IgD-negative memory B cell (primary cell): ENCODE measurements around the gene MRPL4. TPM values are rescaled to one million over a fixed set of nuclear protein-coding genes. Genes with fewer than 3 reads are reported as not detected.

Source experiments
- H3K27ac Mint-ChIP-seq, 3 donors: one replicate each; pipeline ENCODE4 v1.8.0; 2020 to 2022; ENCODE audit warnings: mild to moderate bottlenecking in 3 of 3, mixed read lengths in 3 of 3, moderate library complexity in 1 of 3
- H3K27me3 Mint-ChIP-seq: one replicate; pipeline ENCODE4 v1.8.0; 2021; ENCODE audit warnings: mixed read lengths
- H3K36me3 Mint-ChIP-seq: one replicate; pipeline ENCODE4 v1.8.0; 2020; ENCODE audit warnings: mild to moderate bottlenecking, mixed read lengths
- H3K4me1 Mint-ChIP-seq, 3 donors: one replicate each; pipeline ENCODE4 v1.8.0; 2020 to 2022; ENCODE audit warnings: mixed read lengths in 3 of 3, mild to moderate bottlenecking in 1 of 3
- H3K4me3 Mint-ChIP-seq, 4 donors: one replicate each; pipeline ENCODE4 v1.8.0; 2020 to 2022; ENCODE audit warnings: mild to moderate bottlenecking in 4 of 4, mixed read lengths in 4 of 4, moderate library complexity in 3 of 4
- H3K9me3 Mint-ChIP-seq, 3 donors: one replicate each; pipeline ENCODE4 v1.8.0; 2020 to 2021; ENCODE audit warnings: mixed read lengths in 3 of 3, mild to moderate bottlenecking in 1 of 3
- polyA plus RNA-seq: library from polyadenylated mRNA; unstranded; fragments of 300-500 nt; fragmentation: Illumina TruSeq; gene quantifications from one replicate; pipeline ENCODE4 v1.2.3, GENCODE V29; 2021

MRPL4 gene
- polyA plus RNA-seq = 48.8 TPM

DNA sequence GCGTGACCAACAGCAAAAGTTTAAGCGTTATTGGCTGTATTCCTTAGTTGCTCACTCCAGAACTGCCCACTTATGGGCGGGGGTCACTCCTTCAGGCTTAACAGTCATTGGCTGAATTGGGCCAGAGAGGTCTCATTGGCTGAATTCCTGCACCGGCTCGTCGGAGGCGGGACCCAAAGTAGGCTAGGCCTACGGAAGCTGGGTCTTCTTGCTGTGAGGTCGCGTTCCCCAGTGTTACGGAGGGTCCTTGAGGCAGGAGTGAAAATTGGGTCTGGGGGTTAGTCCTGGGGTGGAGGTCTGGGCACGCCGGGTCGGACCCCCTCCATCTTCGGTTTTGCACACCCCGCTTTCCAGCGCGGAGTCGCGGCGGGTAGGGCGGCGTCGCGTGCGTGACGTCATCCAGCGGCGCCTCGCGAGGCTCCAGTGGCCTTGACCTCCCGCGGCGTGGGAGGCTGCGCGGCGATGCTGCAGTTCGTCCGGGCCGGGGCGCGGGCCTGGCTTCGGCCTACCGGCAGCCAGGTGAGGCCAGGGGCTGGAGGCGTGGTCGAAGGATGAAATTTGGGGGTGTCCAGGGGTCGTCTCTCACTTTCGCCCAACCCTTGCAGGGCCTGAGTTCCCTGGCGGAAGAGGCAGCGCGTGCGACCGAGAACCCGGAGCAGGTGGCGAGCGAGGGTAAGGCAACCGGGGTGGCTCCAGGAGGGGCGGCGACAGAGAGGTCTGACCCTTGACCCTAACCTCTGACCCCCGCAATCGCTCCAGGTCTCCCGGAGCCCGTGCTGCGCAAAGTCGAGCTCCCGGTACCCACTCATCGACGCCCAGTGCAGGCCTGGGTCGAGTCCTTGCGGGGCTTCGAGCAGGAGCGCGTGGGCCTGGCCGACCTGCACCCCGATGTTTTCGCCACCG lies at the start of gene MRPL4:
MRPL4 (plus strand) TSS at position 423 of the 903 bp plus-strand sequence; CDS start at position 463, 40 bp downstream.
- H3K4me3 Mint-ChIP-seq = peak within 1 kb of the TSS; percentile 89 to 100 (median 99)
- peak within 1 kb of the TSS; percentile 94 to 99 (median 98) for H3K27ac Mint-ChIP-seq
- peaks cover 2% of the 10 kb centered on the region for H3K27me3 Mint-ChIP-seq
- no peaks in the 10 kb centered on the region for H3K9me3 Mint-ChIP-seq
- peaks cover 8 to 12% (median 9%) of the 10 kb centered on the region in 3 donors for H3K4me1 Mint-ChIP-seq
- H3K36me3 Mint-ChIP-seq = peaks cover 1% of the 10 kb centered on the region

DNA sequence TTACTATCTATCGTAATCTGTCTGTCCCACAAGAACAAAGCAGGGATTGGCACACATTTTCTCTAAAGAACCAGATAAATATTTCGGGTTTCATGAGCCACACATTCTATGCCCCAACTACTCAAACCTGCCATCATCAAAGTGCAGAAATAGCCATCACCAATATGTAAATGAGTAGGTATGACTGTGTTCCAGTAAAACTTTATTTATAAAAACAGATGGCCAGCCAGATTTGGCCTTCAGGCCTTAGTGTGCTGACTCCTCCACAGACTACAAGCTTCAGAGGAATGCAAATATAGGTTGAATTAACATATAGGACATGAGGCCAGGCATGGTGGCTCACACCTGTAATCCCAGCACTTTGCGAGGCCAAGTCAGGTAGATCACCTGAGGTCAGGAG lies 48.3 kb upstream of the MRPL4 start:
- H3K36me3 Mint-ChIP-seq = no peaks in the 10 kb centered on the region
- H3K4me3 Mint-ChIP-seq = no peak overlapping the region
- peaks cover 3 to 5% (median 4%) of the 10 kb centered on the region in 3 donors for H3K4me1 Mint-ChIP-seq
- no peaks in the 10 kb centered on the region for H3K27me3 Mint-ChIP-seq
- peaks cover 0 to 4% (median 4%) of the 10 kb centered on the region in 3 donors for H3K9me3 Mint-ChIP-seq
- H3K27ac Mint-ChIP-seq = no peak overlapping the region

DNA sequence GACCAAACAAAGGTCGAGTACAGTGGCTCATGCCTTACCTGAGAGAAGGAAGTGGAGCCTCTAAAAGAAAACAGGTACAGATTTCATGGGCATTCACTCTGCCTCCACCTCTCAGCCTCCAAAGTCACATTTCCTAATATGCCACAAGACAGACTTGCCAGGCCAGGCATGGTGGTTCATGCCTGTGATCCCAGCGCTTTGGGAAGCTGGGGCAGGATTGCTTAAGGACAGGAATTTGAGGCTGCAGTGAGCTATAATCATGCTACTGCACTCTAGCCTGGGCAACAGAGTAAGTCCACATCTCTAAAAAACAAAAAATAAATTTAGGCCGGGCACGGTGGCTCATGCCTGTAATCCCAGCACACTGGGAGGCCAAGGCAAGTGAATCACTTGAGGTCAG lies 46.4 kb upstream of the MRPL4 start:
- H3K4me1 Mint-ChIP-seq = no peaks in the 10 kb centered on the region
- no peak overlapping the region for H3K4me3 Mint-ChIP-seq
- H3K9me3 Mint-ChIP-seq = peaks cover 0 to 4% (median 4%) of the 10 kb centered on the region in 3 donors
- H3K27ac Mint-ChIP-seq = no peak overlapping the region
- H3K27me3 Mint-ChIP-seq = no peaks in the 10 kb centered on the region
- H3K36me3 Mint-ChIP-seq = no peaks in the 10 kb centered on the region

DNA sequence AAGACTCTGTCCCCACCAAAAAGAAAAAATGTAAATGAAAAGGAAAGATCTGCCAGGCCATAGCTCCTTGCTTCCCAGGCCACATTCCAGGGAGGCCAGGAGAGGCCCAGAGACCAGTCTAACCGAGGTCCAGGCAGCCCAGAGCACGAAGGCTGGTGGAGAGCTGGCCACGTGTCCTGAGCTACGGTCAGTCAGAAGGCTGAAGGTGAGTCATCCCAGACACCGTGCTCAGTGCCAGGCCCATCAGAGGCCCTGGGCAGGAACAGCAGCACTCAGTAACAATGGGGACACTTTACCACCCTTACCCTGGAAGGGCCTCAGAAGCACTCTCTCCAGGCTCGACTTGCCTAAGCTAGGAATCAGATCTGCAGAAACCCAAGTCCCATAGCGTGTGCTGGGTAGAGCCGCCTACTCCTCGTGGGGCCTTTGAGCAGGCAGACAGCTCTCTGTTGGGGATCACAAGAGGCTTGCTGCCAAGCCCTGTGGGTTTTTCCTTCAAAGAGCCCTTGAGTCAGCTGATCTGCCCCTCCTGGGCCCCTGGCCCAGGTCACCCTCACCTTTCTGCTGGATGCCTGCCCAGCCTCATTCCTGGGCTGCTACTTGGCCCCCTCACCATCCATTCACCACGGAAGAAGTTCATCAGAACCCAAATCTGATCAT lies 45.7 kb upstream of the MRPL4 start:
- Mint-ChIP-seq H3K27ac (no peak overlapping the region), H3K36me3 (no peaks in the 10 kb centered on the region), H3K4me3 (no peak overlapping the region), H3K9me3 (peaks cover 0 to 4% (median 4%) of the 10 kb centered on the region in 3 donors), H3K27me3 (no peaks in the 10 kb centered on the region), H3K4me1 (peaks cover 0 to 2% (median 0%) of the 10 kb centered on the region in 3 donors)

DNA sequence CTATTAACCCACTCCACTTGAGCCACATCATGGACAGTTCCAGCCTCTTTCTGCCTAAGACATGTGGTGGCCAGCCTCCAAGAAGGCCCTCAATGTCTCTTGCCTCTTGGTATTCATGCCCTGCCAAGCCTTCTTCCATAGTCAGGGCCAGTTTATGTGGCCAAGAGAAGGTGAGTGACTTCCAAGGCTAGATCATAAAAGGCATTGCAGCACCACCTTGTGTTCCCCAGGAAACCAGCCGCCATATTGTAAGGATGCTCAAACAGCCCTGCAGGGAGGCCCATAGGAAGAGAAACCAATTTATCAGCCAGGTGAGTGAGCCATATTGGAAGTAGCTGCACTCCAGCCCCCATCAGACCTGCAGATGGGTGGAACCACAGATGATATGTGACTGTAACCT lies 45.0 kb upstream of the MRPL4 start:
- Mint-ChIP-seq H3K4me1 (peaks cover 0 to 2% (median 0%) of the 10 kb centered on the region in 3 donors), H3K9me3 (peaks cover 0 to 4% (median 4%) of the 10 kb centered on the region in 3 donors), H3K4me3 (no peak overlapping the region), H3K27ac (no peak overlapping the region), H3K27me3 (no peaks in the 10 kb centered on the region), H3K36me3 (no peaks in the 10 kb centered on the region)

DNA sequence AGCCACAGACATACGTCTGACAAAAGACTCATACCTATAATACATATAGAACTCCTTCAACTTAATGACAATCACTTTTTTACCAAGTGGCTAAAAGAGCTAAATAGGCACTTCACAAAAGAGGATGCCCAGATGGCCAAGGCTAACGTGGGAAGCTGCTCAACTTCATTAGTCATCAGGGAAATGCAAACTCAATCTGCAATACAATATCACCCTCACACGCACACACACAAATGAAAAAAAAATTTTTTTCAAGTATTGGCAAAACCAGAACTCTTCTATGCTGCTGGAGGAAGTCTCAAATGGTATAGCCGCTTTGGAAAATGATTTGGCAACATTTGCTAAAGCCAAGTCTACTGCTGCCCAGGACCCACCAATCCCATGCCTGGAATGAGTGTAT lies 42.7 kb upstream of the MRPL4 start:
- Mint-ChIP-seq H3K27ac (no peak overlapping the region), H3K9me3 (peaks cover 0 to 4% (median 4%) of the 10 kb centered on the region in 3 donors), H3K4me1 (peaks cover 0 to 2% (median 0%) of the 10 kb centered on the region in 3 donors), H3K27me3 (no peaks in the 10 kb centered on the region), H3K4me3 (no peak overlapping the region), H3K36me3 (no peaks in the 10 kb centered on the region)

DNA sequence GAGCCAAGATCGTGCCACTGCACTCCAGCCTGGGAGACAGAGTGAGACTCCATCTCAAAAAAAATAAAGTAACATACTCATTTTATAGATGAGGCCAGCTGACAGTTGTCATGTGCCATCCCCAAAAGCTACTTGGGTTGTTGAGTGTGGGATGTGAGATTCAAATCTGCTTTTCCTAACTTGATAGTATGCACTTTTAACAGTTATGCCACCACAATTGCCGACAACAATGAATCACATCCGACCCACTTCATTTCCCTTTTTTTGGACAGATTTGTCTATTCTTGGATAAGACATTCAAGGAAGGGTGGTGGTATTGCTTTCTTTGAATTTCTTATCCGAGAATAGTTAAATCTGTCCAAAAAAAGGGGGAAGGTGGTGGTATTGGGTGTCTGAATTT lies 41.0 kb upstream of the MRPL4 start:
- peaks cover 0 to 4% (median 4%) of the 10 kb centered on the region in 3 donors for H3K9me3 Mint-ChIP-seq
- peak overlapping the region in 1 of 3 donors; percentile 85 for H3K27ac Mint-ChIP-seq
- no peaks in the 10 kb centered on the region for H3K27me3 Mint-ChIP-seq
- peaks cover 0 to 2% (median 0%) of the 10 kb centered on the region in 3 donors for H3K4me1 Mint-ChIP-seq
- no peak overlapping the region for H3K4me3 Mint-ChIP-seq
- H3K36me3 Mint-ChIP-seq = no peaks in the 10 kb centered on the region

DNA sequence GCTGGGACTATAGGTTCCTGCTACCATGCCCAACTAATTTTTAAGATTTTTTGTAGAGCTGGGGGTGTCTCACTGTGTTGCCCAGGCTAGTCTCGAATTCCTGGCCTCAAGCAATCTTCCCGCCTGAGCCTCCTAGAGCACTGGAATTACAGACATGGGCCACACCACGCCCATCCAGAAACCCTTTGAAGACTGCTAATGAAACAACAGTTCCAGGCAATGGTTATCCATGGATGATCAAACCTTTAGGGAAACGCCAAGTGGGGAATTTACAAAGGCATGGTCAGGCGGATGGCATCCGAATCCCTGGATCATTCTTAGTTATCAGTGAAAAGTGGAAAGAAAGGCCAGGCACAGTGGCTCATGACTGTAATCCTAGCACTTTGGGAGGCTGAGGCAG lies 40.3 kb upstream of the MRPL4 start:
- Mint-ChIP-seq H3K9me3 (peaks cover 0 to 4% (median 4%) of the 10 kb centered on the region in 3 donors), H3K4me1 (peaks cover 0 to 2% (median 0%) of the 10 kb centered on the region in 3 donors), H3K27me3 (no peaks in the 10 kb centered on the region), H3K4me3 (no peak overlapping the region), H3K36me3 (no peaks in the 10 kb centered on the region), H3K27ac (no peak overlapping the region)

DNA sequence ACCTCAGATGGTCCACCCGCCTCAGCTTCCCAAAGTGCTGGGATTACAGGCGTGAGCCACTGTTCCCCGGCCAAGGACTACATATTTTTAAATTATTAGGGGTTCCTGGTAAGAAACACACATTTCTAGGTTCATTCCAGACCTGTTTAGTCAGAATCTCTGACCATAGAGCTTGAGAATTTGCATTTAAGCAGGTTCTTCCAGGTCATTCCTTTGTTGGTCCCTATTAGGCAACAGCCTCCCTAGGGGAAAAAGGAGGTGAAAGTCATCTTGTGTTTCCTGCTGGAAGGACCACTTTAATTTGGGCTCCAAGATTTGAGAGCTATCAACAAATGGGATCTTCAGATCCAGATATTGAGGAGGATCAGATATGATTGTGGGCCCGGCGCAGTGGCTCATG lies 37.2 kb upstream of the MRPL4 start:
- Mint-ChIP-seq H3K27ac (no peak overlapping the region), H3K4me3 (no peak overlapping the region), H3K9me3 (no peaks in the 10 kb centered on the region)

DNA sequence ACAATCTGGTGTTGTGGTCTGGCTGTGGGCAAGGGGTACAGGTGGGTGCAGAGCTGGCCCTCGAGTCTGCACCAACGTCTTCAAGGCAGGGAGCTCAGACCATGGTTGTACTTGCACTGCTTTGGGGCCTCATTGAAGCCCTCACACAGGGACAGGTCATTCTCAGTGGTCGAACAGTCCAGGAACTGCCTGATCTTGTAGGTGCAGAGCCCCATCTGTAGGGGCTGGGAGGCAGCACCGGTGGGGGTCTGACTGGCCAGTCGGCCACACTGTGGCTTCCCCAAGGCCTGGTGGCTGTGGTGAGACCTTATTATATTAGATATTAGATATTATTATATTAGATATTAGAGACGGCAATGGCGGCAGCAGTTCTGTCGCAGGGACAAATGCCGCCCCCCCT lies 34.9 kb upstream of the MRPL4 start:
- no peaks in the 10 kb centered on the region for H3K36me3 Mint-ChIP-seq
- H3K27ac Mint-ChIP-seq = no peak overlapping the region
- no peaks in the 10 kb centered on the region for H3K9me3 Mint-ChIP-seq
- peaks cover 0 to 3% (median 2%) of the 10 kb centered on the region in 3 donors for H3K4me1 Mint-ChIP-seq
- H3K4me3 Mint-ChIP-seq = no peak overlapping the region
- peaks cover 3% of the 10 kb centered on the region for H3K27me3 Mint-ChIP-seq

More for the DNA sequence above, 37.2 kb upstream of the MRPL4 start:
- Mint-ChIP-seq H3K4me1 (peaks cover 2 to 3% (median 2%) of the 10 kb centered on the region in 3 donors), H3K27me3 (no peaks in the 10 kb centered on the region), H3K36me3 (no peaks in the 10 kb centered on the region)

DNA sequence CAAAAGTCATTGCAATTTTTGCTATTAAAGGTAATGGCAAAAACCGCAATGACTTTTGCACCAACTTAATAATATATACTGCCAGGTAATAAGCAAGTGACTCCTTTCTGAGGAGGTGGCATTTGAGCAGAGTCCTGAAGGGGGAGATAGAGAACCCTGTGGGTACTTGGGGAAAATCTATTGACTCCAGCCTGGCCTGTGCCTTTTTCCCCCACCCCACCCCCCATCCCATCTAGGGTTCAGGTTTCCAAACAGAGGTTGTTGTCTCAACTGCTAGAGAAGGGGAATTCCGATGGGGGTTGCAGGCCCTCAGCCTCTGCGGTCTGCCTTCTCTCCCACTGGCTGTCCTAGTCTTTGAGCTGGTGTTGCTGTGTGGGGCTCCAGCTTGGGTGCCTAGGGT lies 32.3 kb upstream of the MRPL4 start:
- peaks cover 3% of the 10 kb centered on the region for H3K27me3 Mint-ChIP-seq
- H3K9me3 Mint-ChIP-seq = no peaks in the 10 kb centered on the region
- no peak overlapping the region for H3K4me3 Mint-ChIP-seq
- peaks cover 3 to 7% (median 4%) of the 10 kb centered on the region in 3 donors for H3K4me1 Mint-ChIP-seq
- H3K27ac Mint-ChIP-seq = no peak overlapping the region
- H3K36me3 Mint-ChIP-seq = peaks cover 2% of the 10 kb centered on the region

DNA sequence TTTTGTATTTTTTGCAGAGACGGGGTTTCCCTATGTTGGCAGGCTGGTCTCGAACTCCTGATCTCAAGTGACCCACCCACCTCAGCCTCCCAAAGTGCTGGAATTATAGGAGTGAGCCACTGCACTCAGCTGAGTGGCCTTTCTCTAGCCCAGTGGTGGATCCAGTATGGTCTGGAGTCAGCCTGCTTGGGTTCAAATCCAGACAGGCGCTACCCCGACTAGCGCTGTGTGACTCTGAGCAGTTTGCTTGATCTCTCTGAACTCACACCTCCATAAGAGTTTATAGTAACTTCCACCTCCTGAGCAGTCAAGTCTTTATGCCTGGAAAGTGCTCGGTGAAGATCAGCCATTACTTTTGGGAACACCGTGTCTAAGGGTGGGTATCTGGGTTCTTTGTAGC lies 31.3 kb upstream of the MRPL4 start:
- H3K4me1 Mint-ChIP-seq = peaks cover 3 to 7% (median 4%) of the 10 kb centered on the region in 3 donors
- peaks cover 3% of the 10 kb centered on the region for H3K27me3 Mint-ChIP-seq
- no peak overlapping the region for H3K27ac Mint-ChIP-seq
- no peaks in the 10 kb centered on the region for H3K9me3 Mint-ChIP-seq
- H3K36me3 Mint-ChIP-seq = peaks cover 2% of the 10 kb centered on the region
- H3K4me3 Mint-ChIP-seq = peak overlapping the region in 1 of 4 donors; percentile 70

DNA sequence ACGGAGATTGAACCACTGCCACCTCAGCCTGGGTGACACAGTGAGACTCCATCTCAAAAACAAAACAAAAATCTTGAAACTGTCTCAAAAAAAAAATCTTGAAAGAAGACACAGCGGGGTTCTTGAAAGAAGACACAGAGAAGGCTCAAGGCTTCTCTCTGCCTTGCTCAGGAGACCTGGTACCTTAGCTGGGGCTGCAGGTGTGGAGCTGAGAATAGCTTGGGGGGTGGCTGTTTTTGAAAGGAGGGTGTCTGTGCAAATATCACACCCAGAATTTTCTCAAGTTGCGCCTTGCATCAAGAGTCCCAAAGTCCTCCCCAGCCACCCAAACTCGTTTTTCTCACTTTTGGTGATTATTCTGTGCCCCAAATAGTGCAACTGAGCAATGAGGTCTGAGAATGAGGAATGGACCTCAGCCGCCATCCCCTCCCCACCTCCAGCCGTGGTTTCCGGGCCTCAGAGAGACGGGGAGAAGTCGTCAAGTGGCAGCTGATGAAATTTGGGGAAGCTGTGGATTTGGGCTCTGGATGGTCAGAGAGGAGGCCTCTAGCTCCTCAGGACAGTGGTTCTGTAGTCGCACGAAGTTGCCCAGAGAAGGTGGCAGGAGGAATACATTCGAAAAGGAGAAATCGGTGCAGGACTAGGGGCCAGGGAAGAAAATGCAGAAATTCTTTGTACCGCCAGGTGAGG lies 29.7 kb upstream of the MRPL4 start:
- Mint-ChIP-seq H3K27me3 (peaks cover 3% of the 10 kb centered on the region), H3K9me3 (no peaks in the 10 kb centered on the region), H3K4me1 (peaks cover 3 to 7% (median 4%) of the 10 kb centered on the region in 3 donors), H3K36me3 (peaks cover 2% of the 10 kb centered on the region), H3K27ac (peak overlapping the region in 1 of 3 donors; percentile 64), H3K4me3 (no peak overlapping the region)

DNA sequence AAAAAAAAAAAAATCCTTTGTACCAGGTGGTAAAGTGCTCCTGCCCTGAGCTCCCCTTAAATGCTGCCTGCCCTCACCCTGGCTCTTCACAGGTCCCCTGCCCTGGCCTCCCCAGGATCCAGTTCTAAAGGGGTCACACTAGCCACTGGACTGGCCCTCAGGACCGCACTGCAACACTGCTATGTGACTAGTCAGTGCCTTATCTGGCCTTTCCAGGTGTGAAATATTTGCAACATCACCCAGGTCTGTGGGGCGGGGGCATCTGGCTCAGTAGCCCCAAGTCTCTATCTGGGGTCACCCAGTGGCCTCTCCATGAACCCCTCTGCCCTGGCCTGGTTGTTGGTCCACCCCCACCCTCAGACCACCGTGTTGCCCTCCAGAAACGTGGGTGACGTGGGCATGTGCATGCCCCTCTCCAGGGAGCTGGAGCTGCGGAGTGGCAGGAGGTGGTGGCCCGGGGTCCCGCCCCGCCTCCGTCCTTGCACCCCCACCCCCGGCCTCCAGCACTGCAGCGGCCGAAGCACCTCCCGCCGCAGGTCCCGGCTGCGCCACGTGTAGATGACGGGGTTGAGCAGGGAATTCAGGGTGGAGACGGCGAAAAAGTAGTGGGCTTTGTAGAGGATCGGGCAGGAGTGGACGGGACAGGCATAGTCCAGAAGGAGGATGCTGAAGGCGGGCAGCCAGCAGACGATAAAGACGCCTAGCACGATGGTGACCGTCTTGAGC lies 28.4 kb upstream of the MRPL4 start:
- Mint-ChIP-seq H3K4me3 (no peak overlapping the region), H3K4me1 (peaks cover 3 to 12% (median 4%) of the 10 kb centered on the region in 3 donors), H3K27me3 (peaks cover 3% of the 10 kb centered on the region), H3K36me3 (peaks cover 2% of the 10 kb centered on the region), H3K9me3 (no peaks in the 10 kb centered on the region), H3K27ac (no peak overlapping the region)
